GM19328 (cell line): ENCODE results near the gene ACKR1.

Experiments
- ATAC-seq: cut with Tn5 transposase; IDR thresholded peaks from one replicate; pipeline ENCODE4 v1.9.1; 2021; ENCODE audit warnings: mild to moderate bottlenecking, moderate library complexity; ENCODE audit not compliant: unreplicated experiment

Gene ACKR1

DNA sequence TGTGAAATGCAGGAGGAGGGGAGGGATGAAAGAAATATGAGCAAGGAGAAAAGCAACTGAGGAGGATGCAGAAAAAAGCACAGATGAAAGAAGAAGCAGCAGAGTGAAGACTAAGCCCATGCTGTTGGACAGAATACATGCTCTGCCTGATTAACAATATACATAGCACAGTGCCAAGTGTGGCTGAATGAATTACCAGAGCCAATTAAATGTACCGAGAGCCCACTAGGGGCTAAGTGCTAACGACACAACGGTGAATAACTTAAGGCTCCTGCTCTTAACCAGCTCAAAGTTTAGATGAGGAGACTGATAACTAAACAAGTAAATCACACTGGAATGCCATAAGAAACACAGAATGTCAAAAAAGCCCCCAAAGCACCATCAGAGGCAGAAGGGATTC is 17.6 kb upstream of the ACKR1 start:
- ATAC-seq, result no peak

DNA sequence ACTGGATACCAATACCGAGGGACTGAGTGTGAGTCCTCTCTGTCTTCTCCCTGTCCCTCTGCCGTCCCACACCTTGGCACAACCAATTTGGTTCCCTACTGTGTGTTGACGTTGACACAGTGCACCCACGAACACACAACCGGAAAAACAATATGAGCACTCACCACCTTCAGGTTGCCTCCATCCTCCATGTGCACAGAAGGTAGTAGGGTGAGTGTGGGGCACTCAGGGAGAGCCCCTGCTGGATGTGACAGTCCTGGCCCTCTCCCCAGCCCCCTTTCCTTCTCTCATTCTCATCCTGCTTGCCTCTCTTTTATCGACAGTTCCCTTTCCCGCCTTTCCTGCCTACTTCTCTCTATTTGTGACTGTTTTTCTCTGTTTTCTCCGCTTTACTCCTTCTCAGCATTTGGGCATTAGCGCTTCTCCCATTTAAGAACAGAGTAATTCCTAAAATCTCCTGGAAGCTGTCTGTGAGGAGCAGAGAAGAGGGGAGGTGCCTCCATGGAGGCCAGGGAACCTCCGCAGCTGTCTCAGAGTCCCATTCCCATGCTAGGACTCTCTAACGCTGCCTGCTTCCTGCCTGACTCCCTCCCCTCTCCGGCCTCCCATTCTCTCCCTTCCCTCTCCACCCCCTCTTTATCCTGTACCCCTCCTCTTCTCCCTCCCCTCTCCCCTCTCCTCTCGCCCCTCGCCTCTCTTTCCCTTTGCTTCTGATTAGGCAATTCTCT is 16.9 kb upstream of the ACKR1 start:
- ATAC-seq, result no peak

DNA sequence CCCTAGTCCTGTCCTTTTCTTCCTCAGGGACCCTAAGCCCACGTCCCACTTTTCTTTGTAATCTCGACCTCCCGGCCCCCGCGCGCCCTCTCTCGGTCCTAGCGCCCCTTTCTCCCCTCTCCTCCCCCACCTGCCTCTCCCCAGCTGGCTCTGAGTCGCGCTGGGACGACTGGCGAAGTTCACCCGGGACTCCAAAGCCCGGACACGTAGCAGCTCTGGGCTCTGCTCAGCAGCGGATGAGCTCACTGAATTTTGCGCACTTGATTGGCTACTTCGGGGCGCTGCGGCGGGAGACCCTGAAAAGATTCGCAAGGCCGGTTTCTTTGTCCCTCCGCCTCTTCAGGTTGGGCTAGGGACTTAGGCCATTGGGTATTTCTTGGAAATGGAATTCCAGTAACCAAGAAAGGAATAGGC is 16.3 kb upstream of the ACKR1 start:
- ATAC-seq, result peak; percentile 87

DNA sequence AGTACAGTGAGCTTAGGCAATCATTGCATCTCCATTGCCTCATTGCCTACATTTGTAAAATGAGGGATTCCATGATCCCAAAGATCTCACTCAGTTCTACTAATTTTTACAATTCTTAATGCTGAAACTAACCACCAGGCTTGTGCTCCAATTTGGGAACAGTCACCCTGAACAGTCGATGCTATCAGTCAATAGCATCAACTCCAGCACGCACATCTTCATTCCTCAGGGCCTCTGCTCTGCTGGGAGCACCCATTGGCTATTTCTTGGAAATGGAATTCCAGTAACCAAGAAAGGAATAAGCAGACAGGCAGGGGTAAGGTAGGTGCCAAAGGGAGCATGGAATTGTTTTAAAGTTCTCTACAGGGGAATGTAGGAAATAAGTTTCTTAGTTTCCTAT is 14.2 kb upstream of the ACKR1 start:
- ATAC-seq, result no peak

DNA sequence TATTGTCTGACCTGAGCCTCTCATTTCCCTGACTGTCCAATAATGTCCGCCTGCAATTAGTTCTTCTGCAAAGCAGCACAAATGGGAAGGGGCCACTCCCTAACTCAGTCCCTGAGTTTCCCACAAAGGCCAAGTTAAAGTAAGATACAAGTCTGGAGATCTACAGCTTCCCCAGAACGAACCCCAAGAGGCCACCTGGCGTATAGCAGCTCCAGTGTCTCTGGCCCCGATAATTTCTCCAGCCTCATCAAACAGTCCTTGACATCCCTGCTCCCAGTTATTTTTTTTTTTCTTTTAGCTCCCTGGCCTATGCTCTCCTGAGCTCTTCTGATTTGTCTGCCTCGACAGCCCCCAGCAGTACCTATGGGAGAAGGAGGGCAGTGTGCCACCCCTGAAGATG is 8.1 kb upstream of the ACKR1 start:
- ATAC-seq, result no peak

DNA sequence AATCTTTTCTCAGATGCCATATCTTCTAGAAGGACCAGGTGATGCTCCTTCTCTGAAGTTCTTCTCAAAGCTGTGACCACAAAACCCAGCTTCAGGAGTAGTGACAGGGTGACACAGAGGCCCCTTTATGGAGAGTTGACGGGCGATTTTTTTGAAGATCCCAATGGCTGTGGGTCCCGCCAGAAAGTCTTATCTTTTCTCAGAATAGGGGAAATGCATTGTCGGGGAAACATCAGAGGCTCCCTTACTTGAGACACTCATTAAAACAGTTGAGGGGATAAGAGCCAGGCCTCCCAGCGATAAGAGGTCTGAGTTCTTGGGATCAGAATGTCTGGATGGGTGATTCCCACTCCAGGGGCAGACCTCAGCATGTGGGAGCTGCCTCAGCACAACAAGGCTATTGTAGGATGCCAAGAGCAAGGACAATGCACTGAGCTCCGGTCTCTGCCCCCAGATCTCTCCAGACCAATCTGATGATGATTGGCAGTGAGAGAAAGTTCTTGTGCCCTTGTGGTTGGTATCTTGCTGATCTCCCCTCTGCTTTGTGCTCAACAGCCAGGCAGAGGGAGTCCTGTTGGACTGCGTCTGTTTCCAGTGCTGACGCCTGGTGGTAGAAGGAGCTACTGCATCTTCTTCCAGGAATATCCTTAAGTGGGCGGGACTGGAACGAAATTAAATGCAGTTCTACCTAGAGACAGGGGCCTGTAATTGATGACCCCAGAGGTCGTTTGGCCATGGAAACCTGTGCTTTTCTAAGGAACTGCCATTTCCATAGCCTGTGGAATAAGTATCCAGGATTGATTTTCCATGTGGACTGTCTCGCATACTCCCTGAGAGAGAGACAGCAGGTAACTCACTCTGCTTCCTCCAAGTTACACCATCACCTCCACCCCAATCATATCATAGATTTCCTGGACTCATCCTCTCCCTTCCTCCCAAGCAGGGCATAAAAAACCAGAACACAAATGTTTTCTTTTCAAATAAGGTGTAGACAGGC is 6.8 kb upstream of the ACKR1 start:
- peak; percentile 74 for ATAC-seq

DNA sequence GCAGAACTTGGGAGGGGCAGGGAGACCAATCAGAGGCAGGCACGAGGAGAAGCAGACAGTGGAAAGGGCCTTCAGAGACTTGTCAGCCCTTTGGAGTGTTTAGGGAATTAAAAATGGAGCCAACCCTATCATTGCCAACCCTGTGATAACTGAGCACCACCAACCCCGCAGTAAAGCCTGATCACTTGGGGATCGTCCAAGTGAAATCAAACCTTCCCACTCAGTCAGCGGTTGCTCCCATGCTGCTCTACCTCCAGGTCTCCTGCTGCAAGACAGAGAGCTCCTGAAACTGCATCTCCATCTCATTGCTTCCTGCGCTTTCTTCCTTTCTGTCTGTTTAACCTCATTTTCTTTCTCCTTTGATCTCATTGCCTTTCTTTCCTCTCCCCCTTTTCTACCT is 4.8 kb upstream of the ACKR1 start:
- ATAC-seq, result no peak

DNA sequence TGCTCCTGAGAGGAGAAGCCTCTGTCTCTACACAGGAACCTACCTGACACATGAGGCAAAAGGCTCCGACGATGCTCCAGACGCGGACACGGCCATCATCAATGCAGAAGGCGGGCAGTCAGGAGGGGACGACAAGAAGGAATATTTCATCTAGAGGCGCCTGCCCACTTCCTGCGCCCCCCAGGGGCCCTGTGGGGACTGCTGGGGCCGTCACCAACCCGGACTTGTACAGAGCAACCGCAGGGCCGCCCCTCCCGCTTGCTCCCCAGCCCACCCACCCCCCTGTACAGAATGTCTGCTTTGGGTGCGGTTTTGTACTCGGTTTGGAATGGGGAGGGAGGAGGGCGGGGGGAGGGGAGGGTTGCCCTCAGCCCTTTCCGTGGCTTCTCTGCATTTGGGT is 3.9 kb upstream of the ACKR1 start:
- ATAC-seq, result no peak

DNA sequence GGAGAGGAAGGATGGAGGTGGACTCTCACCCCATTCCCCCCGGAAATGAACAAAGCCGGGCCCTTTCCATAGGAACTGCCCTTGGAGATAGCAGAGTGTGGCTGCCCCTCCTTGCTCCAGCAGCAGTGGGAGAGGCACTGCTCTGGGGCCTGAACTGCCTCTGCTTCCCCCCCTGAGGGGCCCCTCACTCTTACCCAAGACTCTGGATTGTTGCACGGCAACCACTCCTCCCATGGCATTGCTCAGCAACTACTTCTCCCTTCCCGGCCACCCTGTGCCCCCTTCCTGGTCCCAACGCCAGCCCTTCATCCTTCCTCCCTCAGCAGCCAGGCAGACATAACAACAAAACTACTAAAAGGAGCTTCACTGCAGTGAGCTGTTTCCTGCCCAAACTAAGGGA is 3.0 kb upstream of the ACKR1 start:
- ATAC-seq, result no peak

DNA sequence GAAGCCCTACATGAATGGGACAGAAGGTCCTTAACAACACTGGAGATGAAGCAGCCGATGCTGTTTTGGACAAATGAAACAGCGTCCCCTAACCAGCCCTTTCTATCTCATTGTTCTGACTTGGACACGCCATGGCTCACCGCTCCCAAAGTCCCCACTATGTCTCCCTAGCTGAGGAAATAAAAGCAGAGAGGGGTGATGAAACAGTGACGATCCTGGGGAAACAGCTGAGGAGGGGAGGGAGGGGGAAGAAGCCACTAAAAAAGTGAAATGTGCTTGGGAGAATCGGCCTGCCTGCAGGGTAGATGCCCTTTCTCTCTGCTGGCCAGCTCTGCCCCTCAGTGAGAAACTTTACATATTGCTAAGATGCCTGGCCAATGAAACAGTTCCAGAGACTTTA is 1.1 kb upstream of the ACKR1 start:
- ATAC-seq, result no peak

DNA sequence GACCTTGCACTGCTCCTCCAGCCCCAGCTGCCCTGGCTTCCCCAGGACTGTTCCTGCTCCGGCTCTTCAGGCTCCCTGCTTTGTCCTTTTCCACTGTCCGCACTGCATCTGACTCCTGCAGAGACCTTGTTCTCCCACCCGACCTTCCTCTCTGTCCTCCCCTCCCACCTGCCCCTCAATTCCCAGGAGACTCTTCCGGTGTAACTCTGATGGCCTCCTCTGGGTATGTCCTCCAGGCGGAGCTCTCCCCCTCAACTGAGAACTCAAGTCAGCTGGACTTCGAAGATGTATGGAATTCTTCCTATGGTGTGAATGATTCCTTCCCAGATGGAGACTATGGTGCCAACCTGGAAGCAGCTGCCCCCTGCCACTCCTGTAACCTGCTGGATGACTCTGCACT is 550 bp downstream of the ACKR1 start:
- no peak for ATAC-seq

DNA sequence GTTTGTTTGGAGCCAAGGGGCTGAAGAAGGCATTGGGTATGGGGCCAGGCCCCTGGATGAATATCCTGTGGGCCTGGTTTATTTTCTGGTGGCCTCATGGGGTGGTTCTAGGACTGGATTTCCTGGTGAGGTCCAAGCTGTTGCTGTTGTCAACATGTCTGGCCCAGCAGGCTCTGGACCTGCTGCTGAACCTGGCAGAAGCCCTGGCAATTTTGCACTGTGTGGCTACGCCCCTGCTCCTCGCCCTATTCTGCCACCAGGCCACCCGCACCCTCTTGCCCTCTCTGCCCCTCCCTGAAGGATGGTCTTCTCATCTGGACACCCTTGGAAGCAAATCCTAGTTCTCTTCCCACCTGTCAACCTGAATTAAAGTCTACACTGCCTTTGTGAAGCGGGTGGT is 1.4 kb downstream of the ACKR1 start:
- ATAC-seq, result no peak

DNA sequence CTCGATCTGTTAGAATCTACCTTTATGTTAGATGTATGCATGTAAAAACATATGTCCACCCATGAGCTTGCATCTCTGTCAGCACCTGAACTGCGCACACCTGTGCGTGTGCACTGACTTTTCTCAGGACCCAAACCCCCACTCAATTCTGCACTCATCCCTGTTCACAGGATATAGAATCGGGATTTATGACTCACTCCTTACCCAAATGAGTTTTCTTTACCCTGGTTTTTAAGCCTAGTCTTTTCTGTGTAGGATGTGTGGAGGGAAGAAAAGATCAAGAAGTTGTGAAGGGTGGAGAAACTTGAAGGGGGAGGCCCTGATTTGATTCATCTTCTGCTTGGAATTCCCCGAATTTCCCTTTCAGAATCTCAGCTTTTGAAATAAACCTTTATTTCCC is 2.4 kb downstream of the ACKR1 start:
- ATAC-seq, result no peak

DNA sequence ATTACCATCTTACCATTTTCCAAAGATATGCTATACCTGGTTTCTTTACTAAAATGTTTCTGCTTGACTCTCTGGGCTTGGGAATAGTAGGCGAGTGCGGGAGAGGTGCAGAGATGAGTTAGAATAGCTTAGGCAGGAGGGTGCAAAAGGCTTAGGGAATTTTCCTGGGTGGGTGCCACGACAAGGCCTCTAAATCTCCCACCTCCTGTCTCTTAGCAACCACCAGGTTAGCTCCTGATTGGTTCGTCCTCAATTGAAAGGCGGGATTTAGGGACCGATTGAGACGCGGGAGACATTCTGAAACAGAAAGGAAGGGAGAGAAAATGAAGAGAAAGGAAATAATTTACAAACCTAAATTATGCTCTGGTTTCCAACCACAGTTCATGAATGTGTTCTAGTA is 3.1 kb downstream of the ACKR1 start:
- no peak for ATAC-seq

DNA sequence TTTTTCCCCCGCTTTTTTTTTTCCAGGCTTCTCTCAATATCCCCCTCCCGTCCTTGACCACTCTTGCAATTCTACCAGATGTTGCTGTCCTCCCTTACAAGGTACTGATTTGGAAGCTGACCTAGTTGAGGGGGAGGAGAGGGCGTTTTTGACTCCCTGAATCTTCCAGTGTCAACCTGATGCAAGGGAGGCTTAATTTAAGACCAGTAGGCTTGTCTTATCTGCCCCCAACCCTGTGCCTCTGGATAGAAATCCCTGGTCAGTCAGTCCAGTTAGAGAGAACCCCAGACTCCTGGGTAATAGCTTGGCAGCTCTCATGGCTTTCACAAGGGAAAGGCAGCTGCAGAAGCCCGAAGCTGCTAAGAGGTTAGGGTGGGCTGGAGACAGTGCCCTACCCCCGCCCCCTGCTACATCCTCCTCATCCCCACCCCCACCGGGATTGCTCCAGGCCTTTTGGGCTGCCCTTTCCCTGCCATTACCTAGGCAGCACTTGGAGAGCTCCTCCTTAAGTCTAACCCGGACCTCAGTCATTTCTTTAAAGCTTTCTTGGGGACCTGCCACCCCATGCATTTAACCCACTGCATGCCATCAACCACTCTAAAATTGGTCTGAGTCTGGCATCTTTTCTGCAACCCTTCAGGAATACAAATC is 3.6 kb downstream of the ACKR1 start:
- ATAC-seq, result no peak

DNA sequence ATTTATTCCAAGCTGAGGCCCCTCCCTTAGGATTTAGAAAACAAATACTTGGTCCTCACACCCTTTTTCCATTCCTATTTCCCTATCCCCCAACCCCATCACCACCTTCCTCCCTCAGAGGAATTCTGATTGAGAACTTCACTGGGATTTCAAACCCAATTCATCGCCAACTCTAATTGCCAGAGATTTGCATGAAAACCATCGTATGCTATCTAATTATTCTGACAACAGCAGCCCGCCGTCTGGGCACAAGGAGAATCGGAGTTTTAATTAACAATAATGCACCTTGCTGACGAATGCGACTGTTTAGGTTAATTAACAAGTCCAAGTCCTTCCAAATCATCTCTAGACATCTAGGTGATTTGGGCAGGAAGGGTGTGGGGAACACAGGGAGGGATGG is 4.4 kb downstream of the ACKR1 start:
- no peak for ATAC-seq

DNA sequence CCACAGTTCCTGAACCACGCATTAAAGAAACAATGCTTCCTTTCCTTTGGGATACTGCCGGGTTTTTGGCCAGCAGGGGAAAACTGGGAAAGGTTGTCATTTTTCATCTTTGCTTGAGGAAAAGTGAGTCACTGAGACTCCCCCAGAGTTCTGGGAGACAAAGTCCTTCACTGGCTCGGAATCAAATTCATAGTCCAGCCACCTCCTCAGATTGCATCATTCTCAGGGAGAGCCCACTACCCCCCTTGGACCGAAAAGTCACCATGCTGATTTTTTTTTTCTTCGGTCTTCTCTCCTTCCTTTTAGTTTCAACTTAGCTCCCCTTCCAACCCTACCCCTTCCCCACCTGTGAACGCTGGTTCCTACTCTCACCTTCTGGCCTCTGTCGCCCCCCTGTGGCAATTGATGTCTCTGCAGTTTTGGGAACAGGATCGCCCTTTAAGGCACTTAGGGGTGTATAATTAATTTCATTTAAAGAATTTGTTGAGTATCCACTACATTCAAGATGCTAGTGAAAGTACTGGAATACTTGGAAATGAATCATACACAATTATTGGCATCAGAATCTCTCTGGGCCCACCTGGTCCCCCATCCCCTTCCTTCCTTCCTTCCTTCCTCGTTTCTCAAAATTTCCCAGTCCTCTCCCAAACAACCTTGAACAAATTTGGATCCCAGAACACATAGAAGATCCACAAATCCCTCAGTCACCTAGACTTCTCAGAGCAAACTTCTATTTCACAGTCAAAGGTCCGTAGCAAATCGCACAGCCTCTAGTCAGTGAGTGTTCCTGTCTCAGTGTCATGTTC is 6.9 kb downstream of the ACKR1 start:
- no peak for ATAC-seq

DNA sequence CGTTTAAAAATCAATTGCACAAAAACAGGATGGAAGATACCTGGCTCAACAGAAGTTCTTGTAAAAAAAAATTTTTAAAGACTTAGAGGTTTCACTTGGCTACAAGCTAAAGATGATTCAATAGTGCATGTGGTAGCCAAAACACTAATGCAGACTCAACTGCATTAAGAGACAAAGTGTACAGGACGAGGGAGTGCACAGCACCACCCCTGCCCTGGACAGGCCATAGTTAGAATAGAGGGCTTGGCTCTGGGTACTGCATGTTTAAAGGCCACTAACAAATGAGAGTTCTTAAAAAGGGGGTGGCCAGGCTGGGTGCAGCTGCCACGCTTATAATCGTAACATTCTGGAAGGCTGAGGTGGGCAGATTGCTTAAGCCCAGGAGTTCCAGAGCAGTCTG is 7.9 kb downstream of the ACKR1 start:
- no peak for ATAC-seq

DNA sequence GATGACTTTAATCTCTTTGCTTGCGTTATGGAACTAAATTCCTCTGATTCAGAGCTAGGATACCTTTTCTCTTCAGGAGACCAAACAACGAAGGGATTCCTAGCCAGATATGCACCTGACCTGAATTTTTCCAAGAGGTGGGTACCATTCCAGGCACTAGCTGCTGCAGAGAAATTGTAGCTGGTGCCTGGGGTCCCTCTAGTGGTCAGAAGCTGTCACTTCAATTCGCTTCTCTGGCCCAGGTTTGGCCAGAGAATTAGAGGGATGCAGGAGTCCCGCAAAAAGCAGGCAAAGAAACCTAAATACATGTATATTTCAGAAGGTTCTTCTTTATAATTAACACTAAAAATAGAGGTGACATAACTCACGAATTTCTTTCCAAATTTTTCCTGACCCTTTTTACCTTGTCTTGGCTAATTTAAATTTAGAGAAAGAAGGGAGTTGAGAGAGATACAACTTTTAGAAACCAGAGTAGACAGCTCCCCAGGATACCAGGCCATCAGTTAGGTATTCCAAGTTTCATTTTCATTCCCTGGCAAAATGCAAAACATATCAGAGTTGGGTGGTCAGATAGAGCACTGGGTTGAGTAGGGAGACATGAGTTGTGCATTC is 9.6 kb downstream of the ACKR1 start:
- ATAC-seq, result peak; percentile 57
